ENCODE results near the gene BIRC7. TPM values are rescaled to one million over a fixed set of nuclear protein-coding genes. Genes with fewer than 3 reads are reported as not detected.

BIRC7 gene
- total RNA-seq, 1 experiment from 2014 or later: not detected

GRCh38 chr20:63264519-63264918, 28.8 kb downstream of the BIRC7 start:
- no peaks in the 10 kb centered on the region for H3K79me2 ChIP-seq (ENCODE audit: low read depth)
- H3K9me3 ChIP-seq (ENCODE audit: insufficient read depth, low read depth): no peaks in the 10 kb centered on the region
- no peak overlapping the region for H2AFZ ChIP-seq
- H3F3A ChIP-seq (ENCODE audit: insufficient read depth, low read depth): no peaks in the 10 kb centered on the region
- H3K27me3 ChIP-seq (ENCODE audit: insufficient read depth, low read depth): peaks cover 64% of the 10 kb centered on the region
- POLR2A ChIA-PET (ENCODE audit: unreplicated experiment): interaction anchor here (0.7 kb wide), 1 partner anchor 41 kb away, joined by 5 read pairs; no protein-coding TSS in a partner anchor
- H3K27ac ChIP-seq: no peak overlapping the region
- no peaks in the 10 kb centered on the region for H3K4me1 ChIP-seq (replicated peaks; ENCODE audit: insufficient read depth)
- no peaks in the 10 kb centered on the region for H4K20me1 ChIP-seq (ENCODE audit: insufficient read depth)
- no peak overlapping the region for H3K4me3 ChIP-seq
- H3K36me3 ChIP-seq (ENCODE audit: low read depth): no peaks in the 10 kb centered on the region
- H3K4me2 ChIP-seq: no peak overlapping the region
- no TSS peak for BruUV-seq (replicated peaks)
- no peaks in the 10 kb centered on the region for H3K9me2 ChIP-seq (ENCODE audit: insufficient read depth)
- CTCF ChIA-PET: no interaction called here
- no peak for DNase-seq
- no peak for TF ChIP-seq EZH2 (IDR thresholded peaks at IDR 0.05; ENCODE audit: low read depth)
- TF ChIP-seq CTCF (conservative IDR thresholded peaks at IDR 0.05): no peak
- intact Hi-C loops (cut with micrococcal nuclease; ENCODE audit: unreplicated experiment): no loop called here

GRCh38 chr20:63265891-63266515, 30.3 kb downstream of the BIRC7 start:
- TF ChIP-seq EZH2 (IDR thresholded peaks at IDR 0.05; ENCODE audit: low read depth) (no peak), CTCF (conservative IDR thresholded peaks at IDR 0.05) (no peak)
- no peak overlapping the region for H3K27ac ChIP-seq
- ChIA-PET CTCF (no interaction called here), POLR2A (ENCODE audit: unreplicated experiment) (no interaction called here)
- H3K4me3 ChIP-seq: no peak overlapping the region
- H3K36me3 ChIP-seq (ENCODE audit: low read depth): no peaks in the 10 kb centered on the region
- BruUV-seq (replicated peaks): no TSS peak
- no peaks in the 10 kb centered on the region for H3K9me3 ChIP-seq (ENCODE audit: insufficient read depth, low read depth)
- H3F3A ChIP-seq (ENCODE audit: insufficient read depth, low read depth): no peaks in the 10 kb centered on the region; the same call in 1 of the 2 replicates
- H2AFZ ChIP-seq: no peak overlapping the region
- no peaks in the 10 kb centered on the region for H3K9me2 ChIP-seq (ENCODE audit: insufficient read depth)
- H3K4me1 ChIP-seq (replicated peaks; ENCODE audit: insufficient read depth): no peaks in the 10 kb centered on the region
- no peak for DNase-seq
- H3K79me2 ChIP-seq (ENCODE audit: low read depth): no peaks in the 10 kb centered on the region
- H3K27me3 ChIP-seq (ENCODE audit: insufficient read depth, low read depth): peaks cover 49% of the 10 kb centered on the region
- intact Hi-C loops (cut with micrococcal nuclease; ENCODE audit: unreplicated experiment): no loop called here
- H3K4me2 ChIP-seq: no peak overlapping the region
- H4K20me1 ChIP-seq (ENCODE audit: insufficient read depth): no peaks in the 10 kb centered on the region

- Histone ChIP-seq H3K27ac (no peak overlapping the region), H3K4me1 (replicated peaks; ENCODE audit: insufficient read depth) (peaks cover 7% of the 10 kb centered on the region; the same call in 1 of the 2 replicates), H3K79me2 (ENCODE audit: low read depth) (peaks cover 7% of the 10 kb centered on the region; the same call in 1 of the 2 replicates), H2AFZ (no peak overlapping the region), H3K27me3 (ENCODE audit: insufficient read depth, low read depth) (peaks cover 32% of the 10 kb centered on the region), H3K9me3 (ENCODE audit: insufficient read depth, low read depth) (no peaks in the 10 kb centered on the region), H3K4me2 (no peak overlapping the region), H3F3A (ENCODE audit: insufficient read depth, low read depth) (no peaks in the 10 kb centered on the region; the same call in 1 of the 2 replicates), H4K20me1 (ENCODE audit: insufficient read depth) (no peaks in the 10 kb centered on the region), H3K9me2 (ENCODE audit: insufficient read depth) (no peaks in the 10 kb centered on the region), H3K36me3 (ENCODE audit: low read depth) (no peaks in the 10 kb centered on the region), H3K4me3 (no peak overlapping the region)
- no TSS peak for BruUV-seq (replicated peaks)
- no peak for TF ChIP-seq EZH2 (IDR thresholded peaks at IDR 0.05; ENCODE audit: low read depth)
- TF ChIP-seq CTCF (conservative IDR thresholded peaks at IDR 0.05): no peak
- ChIA-PET CTCF (no interaction called here), POLR2A (ENCODE audit: unreplicated experiment) (no interaction called here)
- no peak for DNase-seq
- intact Hi-C loops (cut with micrococcal nuclease; ENCODE audit: unreplicated experiment): no loop called here
These were observed 32.0 kb downstream of the BIRC7 start for GRCh38 chr20:63267691-63268090.
